ENCODE measurements around the gene KCNMA1. TPM values are rescaled to one million over a fixed set of nuclear protein-coding genes. Genes with fewer than 3 reads are reported as not detected.

KCNMA1 gene
- total and polyA plus RNA-seq, 9 of the 15 experiments (the other 6 are each of a cell fraction or from before 2014, with no cell fraction given) = 0.01 to 0.95 (median 0.15) TPM; not detected in 4

- DNase-seq (ENCODE audit: extremely low read depth in 1 of 4, low spot score in 3 of 4) (no peak), ATAC-seq (no peak), FAIRE-seq (no peak)
- CTCF ChIA-PET (ENCODE audit: low intra/inter-chr PET ratio) = no interaction called here
- no peaks in the 10 kb centered on the region for H3K9me1 ChIP-seq (ENCODE audit: control insufficient read depth, insufficient read depth, low read length)
- H3K4me3 ChIP-seq = no peak overlapping the region
- in situ Hi-C loops (cut with MboI) = no loop called here
- H3K9me3 ChIP-seq (replicated peaks; ENCODE audit: control insufficient read depth, insufficient read depth, low read depth, low read length) = no peaks in the 10 kb centered on the region
- no peaks in the 10 kb centered on the region for H4K20me1 ChIP-seq (replicated peaks; ENCODE audit: control insufficient read depth, insufficient read depth, low read length)
- no peaks in the 10 kb centered on the region for H3K79me2 ChIP-seq (ENCODE audit: control insufficient read depth, insufficient read depth, low read length)
- H3K27ac ChIP-seq (ENCODE audit: extremely low read depth, low read depth, low read length) = no peak overlapping the region
- BruUV-seq (replicated peaks) = no TSS peak
- WGBS (ENCODE audit: insufficient coverage, low coverage, missing lambda C conversion rate) = 0% methylated on average over 9 of the region's 9 CpGs
- no peaks in the 10 kb centered on the region for H3K27me3 ChIP-seq (ENCODE audit: control insufficient read depth in 2 of 2, insufficient read depth in 2 of 2, low read length in 2 of 2)
- no peak overlapping the region for H3K9ac ChIP-seq (ENCODE audit: insufficient read depth in 1 of 2, low read depth in 2 of 2, low read length in 2 of 2)
- H3K36me3 ChIP-seq (ENCODE audit: control insufficient read depth, insufficient read depth, low read length) = no peaks in the 10 kb centered on the region
- no peak for TF ChIP-seq HDAC6 (IDR thresholded peaks at IDR 0.05; ENCODE audit: low read depth, low read length)
- TF ChIP-seq EGR1 (conservative IDR thresholded peaks at IDR 0.05) = no peak
- TF ChIP-seq TCF3 (CRISPR knock-in tag; IDR thresholded peaks at IDR 0.05) = no peak
- TF ChIP-seq MBD2 (IDR thresholded peaks at IDR 0.05; ENCODE audit: borderline replicate concordance, low read depth) = no peak
- no peak for TF ChIP-seq ATF2 (CRISPR knock-in tag; IDR thresholded peaks at IDR 0.05)
- TF ChIP-seq ZNF398 (CRISPR knock-in tag; IDR thresholded peaks at IDR 0.05) = no peak
- TF ChIP-seq ILK (tag; IDR thresholded peaks at IDR 0.05; ENCODE audit: borderline replicate concordance, low read depth) = no peak
- no peak for TF ChIP-seq GTF2B (IDR thresholded peaks at IDR 0.05; ENCODE audit: extremely low read depth, insufficient read length)
- TF ChIP-seq GABPB2 (CRISPR knock-in tag; conservative IDR thresholded peaks at IDR 0.05) = no peak
- TF ChIP-seq PTTG1 (tag; IDR thresholded peaks at IDR 0.05; ENCODE audit: low read depth) = no peak
- TF ChIP-seq, protein P1, sequence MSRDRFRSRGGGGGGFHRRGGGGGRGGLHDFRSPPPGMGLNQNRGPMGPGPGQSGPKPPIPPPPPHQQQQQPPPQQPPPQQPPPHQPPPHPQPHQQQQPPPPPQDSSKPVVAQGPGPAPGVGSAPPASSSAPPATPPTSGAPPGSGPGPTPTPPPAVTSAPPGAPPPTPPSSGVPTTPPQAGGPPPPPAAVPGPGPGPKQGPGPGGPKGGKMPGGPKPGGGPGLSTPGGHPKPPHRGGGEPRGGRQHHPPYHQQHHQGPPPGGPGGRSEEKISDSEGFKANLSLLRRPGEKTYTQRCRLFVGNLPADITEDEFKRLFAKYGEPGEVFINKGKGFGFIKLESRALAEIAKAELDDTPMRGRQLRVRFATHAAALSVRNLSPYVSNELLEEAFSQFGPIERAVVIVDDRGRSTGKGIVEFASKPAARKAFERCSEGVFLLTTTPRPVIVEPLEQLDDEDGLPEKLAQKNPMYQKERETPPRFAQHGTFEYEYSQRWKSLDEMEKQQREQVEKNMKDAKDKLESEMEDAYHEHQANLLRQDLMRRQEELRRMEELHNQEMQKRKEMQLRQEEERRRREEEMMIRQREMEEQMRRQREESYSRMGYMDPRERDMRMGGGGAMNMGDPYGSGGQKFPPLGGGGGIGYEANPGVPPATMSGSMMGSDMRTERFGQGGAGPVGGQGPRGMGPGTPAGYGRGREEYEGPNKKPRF (IDR thresholded peaks at IDR 0.05; ENCODE audit: low read depth, low read length) = no peak
- H3K4me2 ChIP-seq (ENCODE audit: insufficient read depth, low read length) = no peak overlapping the region
- POLR2A ChIA-PET = no interaction called here
- intact Hi-C loops (cut with micrococcal nuclease) = no loop called here
- H3K4me1 ChIP-seq (replicated peaks in 1 of 2; ENCODE audit: control insufficient read depth in 2 of 2, insufficient read depth in 2 of 2, low read length in 2 of 2) = no peaks in the 10 kb centered on the region
- H2AFZ ChIP-seq (ENCODE audit: low read depth, low read length) = no peak overlapping the region
Observed at GRCh38 chr10:76969366-76969948, 668.2 kb downstream of the KCNMA1 start.
